Epithelial cell of proximal tubule (primary cell): Measurements from ENCODE around the gene PCGF1. TPM values are rescaled to one million over a fixed set of nuclear protein-coding genes. Genes with fewer than 3 reads are reported as not detected.
A peak's percentile ranks its signal among the peaks of the same experiment; 100 is the strongest.
"Not testable (repeated sequence)": the region's sequence is repeated elsewhere in the genome, so short reads cannot be mapped to it uniquely, and the experiment has no call there.

Source experiments
- DNase-seq: peaks from one replicate; pipeline ENCODE4 v3.0.0-alpha.2; 2011; ENCODE audit warnings: low read depth
- H3K4me3 ChIP-seq: 2 replicates; pipeline ENCODE4 v1.5.1; 2011; ENCODE audit warnings: low read depth, mild to moderate bottlenecking, low read length
- total RNA-seq: library from RNA; depleted of rRNA; stranded (reverse); fragments of >200 nt; gene quantifications from 2 replicates; pipeline ENCODE4 v1.2.3, GENCODE V29; 2015
- TF ChIP-seq, protein P1 (sequence below): conservative IDR thresholded peaks from 2 replicates; pipeline ENCODE4 v1.5.1; 2012; ENCODE audit warnings: low read depth, mild to moderate bottlenecking, low read length

PCGF1 gene
- total RNA-seq, 1 donor from 2014 or later, result 16.3 TPM

DNA sequence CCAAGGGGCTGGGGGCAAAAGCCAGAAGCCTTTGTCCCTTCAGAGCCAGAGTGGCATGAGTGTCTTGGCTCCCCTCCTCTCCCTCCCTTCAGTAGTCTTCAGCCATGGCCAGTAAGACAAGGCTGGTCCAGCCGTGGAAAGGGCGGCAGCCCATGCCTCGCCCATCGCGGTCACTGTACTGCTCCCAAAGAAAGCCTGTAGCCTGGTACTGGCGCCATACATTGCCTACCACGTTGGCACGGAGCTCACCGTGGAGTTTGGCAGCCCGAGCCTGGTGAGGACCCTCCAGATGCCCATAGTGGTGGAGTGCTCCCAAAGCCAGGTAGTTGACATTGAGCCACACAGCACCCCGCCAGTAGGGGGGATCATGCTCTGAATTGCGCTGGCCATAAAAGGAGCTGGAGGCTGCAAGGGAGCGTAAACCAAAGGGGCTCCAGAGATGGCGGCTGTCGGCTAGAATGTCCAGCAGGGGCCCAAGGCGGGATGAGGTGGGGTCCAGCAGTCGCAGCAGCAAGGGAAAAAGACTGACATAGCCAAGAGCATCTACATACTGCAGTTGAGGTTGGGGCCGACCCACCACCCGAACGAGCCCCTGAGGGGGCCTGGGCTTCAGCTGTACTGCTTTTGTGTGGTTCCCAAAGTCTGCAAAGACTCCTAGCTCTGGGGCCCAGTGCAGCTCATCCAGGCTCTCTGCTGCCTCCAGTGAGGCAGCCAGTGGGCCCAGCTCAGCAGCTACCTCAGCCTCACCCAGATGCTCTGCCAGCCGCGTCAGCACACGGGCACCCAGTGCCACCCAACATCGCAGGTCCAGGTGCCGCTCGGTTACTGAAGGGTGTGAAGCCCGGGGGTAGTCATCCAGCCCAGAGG lies 46.1 kb downstream of the PCGF1 start:
- no peak for DNase-seq
- TF ChIP-seq, protein P1, sequence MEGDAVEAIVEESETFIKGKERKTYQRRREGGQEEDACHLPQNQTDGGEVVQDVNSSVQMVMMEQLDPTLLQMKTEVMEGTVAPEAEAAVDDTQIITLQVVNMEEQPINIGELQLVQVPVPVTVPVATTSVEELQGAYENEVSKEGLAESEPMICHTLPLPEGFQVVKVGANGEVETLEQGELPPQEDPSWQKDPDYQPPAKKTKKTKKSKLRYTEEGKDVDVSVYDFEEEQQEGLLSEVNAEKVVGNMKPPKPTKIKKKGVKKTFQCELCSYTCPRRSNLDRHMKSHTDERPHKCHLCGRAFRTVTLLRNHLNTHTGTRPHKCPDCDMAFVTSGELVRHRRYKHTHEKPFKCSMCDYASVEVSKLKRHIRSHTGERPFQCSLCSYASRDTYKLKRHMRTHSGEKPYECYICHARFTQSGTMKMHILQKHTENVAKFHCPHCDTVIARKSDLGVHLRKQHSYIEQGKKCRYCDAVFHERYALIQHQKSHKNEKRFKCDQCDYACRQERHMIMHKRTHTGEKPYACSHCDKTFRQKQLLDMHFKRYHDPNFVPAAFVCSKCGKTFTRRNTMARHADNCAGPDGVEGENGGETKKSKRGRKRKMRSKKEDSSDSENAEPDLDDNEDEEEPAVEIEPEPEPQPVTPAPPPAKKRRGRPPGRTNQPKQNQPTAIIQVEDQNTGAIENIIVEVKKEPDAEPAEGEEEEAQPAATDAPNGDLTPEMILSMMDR, result peak; percentile 31
- H3K4me3 ChIP-seq, result no peak overlapping the region

DNA sequence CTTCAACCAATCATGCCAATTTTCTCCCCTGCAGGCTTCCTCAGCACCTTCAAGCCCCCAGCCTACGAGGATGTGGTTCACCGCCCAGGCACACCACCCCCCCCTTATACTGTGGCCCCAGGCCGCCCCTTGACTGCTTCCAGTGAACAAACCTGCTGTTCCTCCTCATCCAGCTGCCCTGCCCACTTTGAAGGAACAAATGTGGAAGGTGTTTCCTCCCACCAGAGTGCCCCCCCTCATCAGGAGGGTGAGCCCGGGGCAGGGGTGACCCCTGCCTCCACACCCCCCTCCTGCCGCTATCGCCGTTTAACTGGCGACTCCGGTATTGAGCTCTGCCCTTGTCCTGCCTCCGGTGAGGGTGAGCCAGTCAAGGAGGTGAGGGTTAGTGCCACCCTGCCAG lies 47.3 kb downstream of the PCGF1 start:
- not testable (repeated sequence) for DNase-seq, H3K4me3 ChIP-seq

DNA sequence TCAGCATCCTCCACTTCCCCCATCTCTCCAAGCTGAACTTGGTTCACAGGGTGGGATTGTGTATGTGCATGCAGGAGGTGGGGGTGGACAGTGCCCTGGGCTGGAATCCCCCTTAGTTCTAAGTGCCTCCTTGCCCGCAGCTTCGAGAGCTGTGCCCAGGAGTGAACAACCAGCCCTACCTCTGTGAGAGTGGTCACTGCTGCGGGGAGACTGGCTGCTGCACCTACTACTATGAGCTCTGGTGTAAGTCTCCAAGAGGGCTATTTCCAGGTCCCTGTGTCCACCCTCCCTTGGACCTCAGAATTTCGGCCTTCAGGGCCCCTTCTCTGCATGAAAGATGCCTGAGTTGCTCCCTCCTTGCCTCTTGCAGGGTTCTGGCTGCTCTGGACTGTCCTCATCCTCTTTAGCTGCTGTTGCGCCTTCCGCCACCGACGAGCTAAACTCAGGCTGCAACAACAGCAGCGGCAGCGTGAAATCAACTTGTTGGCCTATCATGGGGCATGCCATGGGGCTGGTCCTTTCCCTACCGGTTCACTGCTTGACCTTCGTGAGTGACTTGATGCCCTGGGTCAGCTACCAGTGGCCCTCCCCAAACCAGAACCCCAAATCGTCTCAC lies 47.9 kb downstream of the PCGF1 start:
- peak overlapping the region; percentile 98 for H3K4me3 ChIP-seq

DNA sequence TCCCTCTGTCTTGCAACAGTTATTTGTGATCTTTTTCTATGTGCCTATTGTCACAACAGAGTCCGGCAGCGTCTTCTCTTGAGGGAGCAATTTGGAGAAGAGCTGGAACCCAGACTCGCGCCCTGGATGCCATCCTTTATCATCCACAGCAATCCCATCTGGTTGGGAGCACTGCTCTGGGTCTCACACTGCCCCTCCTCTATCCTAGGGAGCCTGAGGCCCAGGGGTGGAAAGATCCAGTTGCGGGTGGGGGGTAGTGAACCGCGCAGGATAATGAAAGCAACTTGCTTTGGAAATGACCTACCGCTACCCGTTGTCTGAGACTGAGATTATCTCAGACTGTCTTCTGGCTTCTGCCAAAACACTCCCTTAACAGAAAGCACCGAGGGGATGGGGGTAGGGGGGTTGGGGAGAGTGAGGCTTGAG lies 48.5 kb downstream of the PCGF1 start:
- TF ChIP-seq, protein P1, result no peak
- DNase-seq, result no peak
- peak overlapping the region; percentile 98 for H3K4me3 ChIP-seq

More for the DNA sequence above, 47.9 kb downstream of the PCGF1 start:
- not testable (repeated sequence) for DNase-seq

DNA sequence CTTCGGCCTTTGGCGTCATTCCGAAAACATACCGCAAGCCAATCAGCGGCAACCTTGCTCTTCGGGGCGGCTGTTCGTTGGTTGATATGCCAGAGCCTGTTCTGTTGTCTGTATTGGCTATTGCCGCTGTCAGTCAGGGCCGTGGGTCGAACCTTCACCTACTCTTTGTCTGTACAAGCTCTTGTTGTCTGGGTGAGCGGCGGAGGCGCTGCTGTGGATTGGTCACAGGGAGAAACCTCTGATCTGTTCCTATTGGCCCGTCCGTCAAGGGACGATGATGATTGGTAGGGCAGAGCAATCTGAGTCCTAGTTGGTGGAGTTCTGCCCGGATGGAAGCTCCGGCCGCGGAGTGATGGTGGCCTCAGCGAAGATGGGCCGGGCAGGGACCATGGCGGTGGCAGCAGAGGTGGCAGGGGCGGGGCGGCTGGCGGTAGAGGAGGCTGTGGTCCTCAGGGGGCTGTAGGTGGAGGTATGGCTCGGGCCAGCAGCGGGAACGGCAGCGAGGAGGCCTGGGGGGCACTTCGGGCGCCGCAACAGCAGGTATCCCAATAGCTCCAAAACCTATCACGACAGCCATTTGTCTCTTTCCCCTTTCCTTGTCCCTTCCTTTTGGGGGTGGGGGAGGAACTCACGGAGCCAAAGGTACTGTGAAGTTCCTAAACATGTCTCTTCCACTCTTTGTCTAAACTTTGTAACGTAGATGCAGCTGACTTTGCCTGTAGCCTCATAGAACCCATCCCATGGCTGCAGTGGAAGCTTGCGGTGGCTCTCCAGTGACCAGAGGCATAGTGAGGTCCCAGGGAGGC lies 49.2 kb downstream of the PCGF1 start, which contains the start of gene WBP1:
WBP1 (plus strand) TSS at position 307 of the 806 bp plus-strand sequence; CDS start at position 472, 165 bp downstream.
- TF ChIP-seq, protein P1, result no peak
- H3K4me3 ChIP-seq, result peak within 1 kb of the TSS; percentile 98
- peak; percentile 100 for DNase-seq

DNA sequence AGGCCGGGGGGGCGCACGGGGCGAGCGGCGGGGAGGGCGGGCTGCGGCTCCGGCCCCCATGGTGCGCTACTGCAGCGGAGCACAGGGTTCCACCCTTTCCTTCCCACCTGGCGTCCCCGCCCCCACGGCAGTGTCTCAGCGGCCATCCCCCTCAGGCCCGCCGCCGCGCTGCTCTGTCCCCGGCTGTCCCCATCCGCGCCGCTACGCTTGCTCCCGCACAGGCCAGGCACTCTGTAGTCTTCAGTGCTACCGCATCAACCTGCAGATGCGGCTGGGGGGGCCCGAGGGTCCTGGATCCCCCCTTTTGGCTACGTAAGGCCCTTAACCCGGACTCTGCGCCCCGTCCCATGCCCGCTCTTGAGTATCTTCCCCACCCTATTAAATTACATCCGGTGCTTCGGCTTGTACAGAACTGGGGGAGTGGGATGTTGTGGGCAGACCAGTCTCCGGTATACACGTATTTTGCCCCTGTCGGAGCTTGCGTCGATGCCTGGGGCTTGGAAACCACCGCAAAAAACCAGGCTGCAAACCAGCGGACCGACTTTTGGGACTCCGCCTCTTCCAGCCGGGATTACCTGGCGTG lies 49.9 kb downstream of the PCGF1 start:
- TF ChIP-seq, protein P1, result no peak
- no peak for DNase-seq
- peak overlapping the region; percentile 98 for H3K4me3 ChIP-seq

DNA sequence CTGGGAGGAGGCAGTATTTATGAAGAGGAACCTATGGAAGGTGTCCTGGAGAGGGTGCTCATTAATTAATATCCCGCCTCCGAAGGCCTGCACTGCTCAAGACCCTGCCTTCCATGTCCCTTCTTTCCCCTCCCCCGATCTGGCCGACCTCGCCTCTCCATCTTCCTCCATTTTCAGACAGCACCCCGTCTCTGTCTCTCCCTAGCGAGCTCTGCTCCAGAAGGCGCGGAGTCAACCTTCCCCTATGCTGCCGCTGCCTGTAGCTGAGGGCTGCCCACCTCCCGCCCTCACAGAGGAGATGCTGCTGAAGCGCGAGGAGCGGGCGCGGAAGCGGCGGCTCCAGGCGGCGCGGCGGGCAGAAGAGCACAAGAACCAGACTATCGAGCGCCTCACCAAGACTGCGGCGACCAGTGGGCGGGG lies 50.4 kb downstream of the PCGF1 start:
- TF ChIP-seq, protein P1, result no peak
- H3K4me3 ChIP-seq, result peak overlapping the region; percentile 98
- no peak for DNase-seq

Other genes with a start within 250 kb of the PCGF1 start
- gene SLC4A5, start 164.3 kb downstream of the PCGF1 start, total RNA-seq, result under 0.01 and 0.14 TPM in 2 replicates
- 93.1 and 96.3 TPM in 2 replicates for gene DCTN1, start 127.4 kb downstream of the PCGF1 start, total RNA-seq
- gene C2orf81, start 86.1 kb downstream of the PCGF1 start, total RNA-seq, result 2.7 and 4.1 TPM in 2 replicates
- 45.1 and 61.7 TPM in 2 replicates for gene WDR54, start 86.0 kb downstream of the PCGF1 start, total RNA-seq
- 77.3 and 85.3 TPM in 2 replicates for gene RTKN, start 65.8 kb downstream of the PCGF1 start, total RNA-seq
- gene INO80B, start 52.6 kb downstream of the PCGF1 start, total RNA-seq, result 5.3 and 7.0 TPM in 2 replicates
- gene WBP1, start 49.3 kb downstream of the PCGF1 start, total RNA-seq, result 36.2 and 84.3 TPM in 2 replicates
- gene MOGS, start 42.3 kb downstream of the PCGF1 start, total RNA-seq, result 63.1 and 83.1 TPM in 2 replicates
- gene MRPL53, start 35.0 kb downstream of the PCGF1 start, total RNA-seq, result 34.2 and 61.1 TPM in 2 replicates
- 3.9 and 5.8 TPM in 2 replicates for gene CCDC142, start 24.7 kb downstream of the PCGF1 start, total RNA-seq
- gene TTC31, start 24.6 kb downstream of the PCGF1 start, total RNA-seq, result 13.5 and 20.9 TPM in 2 replicates
- gene LBX2, start 8.1 kb downstream of the PCGF1 start, total RNA-seq, result 1.3 and 1.7 TPM in 2 replicates
- gene TLX2, start 6.8 kb upstream of the PCGF1 start, total RNA-seq, result not detected in 2 replicates
- not detected in 2 replicates for gene DQX1, start 18.5 kb upstream of the PCGF1 start, total RNA-seq
- gene AUP1, start 22.0 kb upstream of the PCGF1 start, total RNA-seq, result 86.4 and 136 TPM in 2 replicates
- gene HTRA2, start 22.2 kb upstream of the PCGF1 start, total RNA-seq, result 25.1 and 42.0 TPM in 2 replicates
- gene LOXL3, start 46.2 kb upstream of the PCGF1 start, total RNA-seq, result 5.9 and 6.6 TPM in 2 replicates
- gene DOK1, start 47.0 kb upstream of the PCGF1 start, total RNA-seq, result 30.5 and 35.7 TPM in 2 replicates
- gene M1AP, start 140.6 kb upstream of the PCGF1 start, total RNA-seq, result 1.7 and 2.5 TPM in 2 replicates
- gene SEMA4F, start 146.6 kb upstream of the PCGF1 start, total RNA-seq, result 10.3 and 13.8 TPM in 2 replicates